Testis (tissue), 3 donors: Measurements from ENCODE around the gene DDI2. TPM values are rescaled to one million over a fixed set of nuclear protein-coding genes. Genes with fewer than 3 reads are reported as not detected.
A peak's percentile ranks its signal among the peaks of the same experiment; 100 is the strongest.

Source experiments
- DNase-seq: peaks from one replicate; pipeline ENCODE4 v3.0.0-alpha.2; 2019
- H3K27ac ChIP-seq, 2 donors: fragments of 200-600 bp; sonication (generic); one replicate each; pipeline ENCODE4 v1.5.1; 2019
- H3K27me3 ChIP-seq: fragments of 200-600 bp; sonication (generic); one replicate; pipeline ENCODE4 v1.5.1; 2019
- H3K36me3 ChIP-seq: fragments of 200-600 bp; sonication (generic); one replicate; pipeline ENCODE4 v1.5.1; 2017; ENCODE audit warnings: low read depth; ENCODE audit errors: missing control alignments
- H3K4me1 ChIP-seq: fragments of 200-600 bp; sonication (generic); one replicate; pipeline ENCODE4 v1.5.1; 2019
- H3K4me3 ChIP-seq, 2 donors: fragments of 200-600 bp; sonication (generic); one replicate each; pipeline ENCODE4 v1.5.1; 2017 to 2019
- H3K9me3 ChIP-seq: fragments of 200-600 bp; sonication (generic); one replicate; pipeline ENCODE4 v1.5.1; 2017
- POLR2A ChIP-seq: fragments of 450-650 bp; IDR thresholded peaks from one replicate; pipeline ENCODE4 v1.6.1; 2017; ENCODE audit warnings: antibody characterized with exemption, mild to moderate bottlenecking, moderate library complexity
- WGBS, 2 donors: methylation state at CpG; one replicate each; pipeline ENCODE4 v1.1.5; 2018; 5-methylcytosine and 5-hydroxymethylcytosine counted together
- intact Hi-C: fragments of 100-400 bp; cut with DNase I; formaldehyde crosslinking; loops from one replicate; pipeline ENCODE4 v1.15.1; 2023; ENCODE audit warnings: low total_unique reads
- polyA plus RNA-seq: library from polyadenylated mRNA; stranded (reverse); fragments of 350-450 nt; fragmentation: Illumina TruSeq; extraction: RNeasy Lipid Tissue Mini Kit (QIAGEN cat#74804); gene quantifications from one replicate; pipeline ENCODE4 v1.2.3, GENCODE V29; 2014; ENCODE audit warnings: low read depth, low replicate concordance; ENCODE audit not compliant: insufficient read depth
- total RNA-seq, 2 donors: library from RNA; depleted of rRNA; stranded (reverse); fragments of >200 nt; gene quantifications; one replicate each; pipeline ENCODE4 v1.2.3, GENCODE V29; 2016
- TF ChIP-seq, protein P1 (sequence below), 3 experiments: fragments of 450-650 bp in 2 of 3; fragments of 200-600 bp in 1 of 3; sonication (generic) in 1 of 3; IDR thresholded peaks; one replicate each; pipeline ENCODE4 v1.5.1; 2016 to 2019; ENCODE audit warnings: antibody characterized with exemption in 3 of 3, mild to moderate bottlenecking in 2 of 3, moderate library complexity in 1 of 3

Gene DDI2
- total and polyA plus RNA-seq, 3 donors from 2014 or later: 9.6 to 54.2 (median 45.2) TPM

DNA sequence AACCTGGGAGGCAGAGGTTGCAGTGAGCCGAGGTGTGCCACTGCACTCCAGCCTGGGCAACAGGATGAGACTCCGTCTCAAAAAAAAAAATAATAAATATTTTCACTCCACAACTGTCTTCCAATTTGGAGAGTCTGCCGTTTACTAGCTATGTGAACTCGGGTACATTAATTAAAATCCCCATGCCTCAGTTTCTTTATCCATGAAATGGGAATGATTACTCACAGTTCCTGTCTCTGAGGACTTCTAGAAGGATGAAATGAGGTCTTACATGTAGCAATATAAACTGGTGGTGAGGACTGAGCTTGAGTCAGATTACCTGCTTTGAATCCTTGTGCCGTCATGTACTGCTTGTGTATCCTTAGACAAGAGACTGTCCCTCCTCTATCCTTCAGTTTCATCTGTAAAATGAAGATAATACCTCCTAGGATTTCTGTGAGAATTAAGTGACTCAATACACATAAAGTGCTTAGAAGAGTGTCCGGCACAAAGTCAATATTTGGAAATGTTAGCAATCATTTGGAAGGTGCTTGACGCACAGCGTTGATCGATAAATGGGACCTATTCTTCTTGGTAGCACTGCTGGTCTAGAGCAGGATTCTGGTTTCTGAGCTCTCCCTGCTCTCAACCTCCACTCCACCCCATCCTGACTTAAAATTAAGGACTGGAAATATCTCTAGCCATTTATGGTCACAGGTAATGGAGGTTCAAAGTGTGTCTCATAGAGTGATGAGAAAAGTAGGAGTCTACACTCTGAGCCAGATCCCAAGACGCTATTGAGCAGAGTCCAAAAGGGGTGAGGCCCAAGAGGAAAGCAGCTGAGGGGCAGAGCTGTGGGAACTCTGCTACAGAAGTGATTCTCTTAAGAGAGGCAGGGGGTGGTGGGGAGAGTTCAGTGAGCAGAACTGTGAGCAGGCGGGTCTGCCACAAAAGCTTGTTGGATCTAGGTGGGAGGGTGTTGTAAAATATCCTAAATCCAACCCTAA lies 11.6 kb upstream of the DDI2 start:
- no peaks in the 10 kb centered on the region for H3K9me3 ChIP-seq
- intact Hi-C loops: no loop called here
- H3K27me3 ChIP-seq: no peaks in the 10 kb centered on the region
- DNase-seq: no peak
- 80 to 87% methylated on average over 11 of the region's 11 CpGs for WGBS, 2 donors
- H3K4me1 ChIP-seq: no peaks in the 10 kb centered on the region
- no peak overlapping the region for H3K27ac ChIP-seq
- H3K36me3 ChIP-seq: no peaks in the 10 kb centered on the region
- TF ChIP-seq POLR2A: no peak
- no peak overlapping the region for H3K4me3 ChIP-seq

DNA sequence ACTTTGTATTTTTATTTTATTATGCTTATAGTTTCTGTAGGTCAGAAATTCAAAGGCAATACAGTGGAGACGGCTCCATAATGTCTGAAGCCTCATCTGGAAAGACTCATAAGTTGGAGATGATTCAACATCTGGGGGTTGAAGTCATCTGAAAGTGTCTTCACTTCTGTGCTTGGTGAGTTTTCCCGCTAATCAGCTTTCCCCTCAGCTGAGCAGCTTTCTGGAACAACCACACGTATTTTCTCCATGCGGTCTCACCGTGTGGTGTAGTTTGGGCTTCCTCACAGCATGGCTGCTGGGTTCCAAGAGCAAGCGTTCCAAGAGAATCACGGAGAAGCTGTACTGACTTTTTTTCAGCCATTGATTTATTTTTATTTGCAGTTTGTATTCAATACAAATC lies 7.6 kb upstream of the DDI2 start:
- TF ChIP-seq, protein P1, sequence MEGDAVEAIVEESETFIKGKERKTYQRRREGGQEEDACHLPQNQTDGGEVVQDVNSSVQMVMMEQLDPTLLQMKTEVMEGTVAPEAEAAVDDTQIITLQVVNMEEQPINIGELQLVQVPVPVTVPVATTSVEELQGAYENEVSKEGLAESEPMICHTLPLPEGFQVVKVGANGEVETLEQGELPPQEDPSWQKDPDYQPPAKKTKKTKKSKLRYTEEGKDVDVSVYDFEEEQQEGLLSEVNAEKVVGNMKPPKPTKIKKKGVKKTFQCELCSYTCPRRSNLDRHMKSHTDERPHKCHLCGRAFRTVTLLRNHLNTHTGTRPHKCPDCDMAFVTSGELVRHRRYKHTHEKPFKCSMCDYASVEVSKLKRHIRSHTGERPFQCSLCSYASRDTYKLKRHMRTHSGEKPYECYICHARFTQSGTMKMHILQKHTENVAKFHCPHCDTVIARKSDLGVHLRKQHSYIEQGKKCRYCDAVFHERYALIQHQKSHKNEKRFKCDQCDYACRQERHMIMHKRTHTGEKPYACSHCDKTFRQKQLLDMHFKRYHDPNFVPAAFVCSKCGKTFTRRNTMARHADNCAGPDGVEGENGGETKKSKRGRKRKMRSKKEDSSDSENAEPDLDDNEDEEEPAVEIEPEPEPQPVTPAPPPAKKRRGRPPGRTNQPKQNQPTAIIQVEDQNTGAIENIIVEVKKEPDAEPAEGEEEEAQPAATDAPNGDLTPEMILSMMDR (IDR thresholded peaks at IDR 0.05): no peak
- no peak for TF ChIP-seq POLR2A
- Histone ChIP-seq H3K4me1 (no peaks in the 10 kb centered on the region), H3K27me3 (no peaks in the 10 kb centered on the region), H3K9me3 (no peaks in the 10 kb centered on the region), H3K4me3 (no peak overlapping the region), H3K27ac (no peak overlapping the region), H3K36me3 (no peaks in the 10 kb centered on the region)
- intact Hi-C loops: no loop called here
- no peak for DNase-seq
- WGBS, 2 donors: 88 to 90% methylated on average over 7 of the region's 7 CpGs

DNA sequence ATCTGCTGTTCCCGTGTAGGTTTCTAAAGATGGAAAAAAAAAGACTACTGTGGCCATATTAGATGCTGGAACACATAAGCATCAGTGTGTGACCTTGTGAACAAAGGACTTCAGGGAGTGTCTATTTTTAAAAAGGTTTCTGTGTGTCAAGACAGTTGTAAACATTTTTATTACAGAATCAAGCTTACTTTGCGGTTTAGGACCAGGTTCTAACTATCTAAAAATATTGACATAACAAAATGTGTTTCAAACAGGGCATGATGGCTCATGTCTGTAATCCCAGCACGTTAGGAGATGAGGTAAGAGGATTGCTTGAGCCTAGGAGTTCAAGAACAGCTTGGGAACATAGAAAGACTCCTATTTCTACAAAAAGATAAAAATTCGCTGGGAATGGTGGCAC lies 7.1 kb upstream of the DDI2 start:
- Histone ChIP-seq H3K4me1 (no peaks in the 10 kb centered on the region), H3K27me3 (no peaks in the 10 kb centered on the region), H3K4me3 (no peak overlapping the region), H3K36me3 (no peaks in the 10 kb centered on the region), H3K27ac (no peak overlapping the region), H3K9me3 (no peaks in the 10 kb centered on the region)
- WGBS, 2 donors: 62 to 64% methylated on average over 4 of the region's 4 CpGs
- TF ChIP-seq POLR2A: no peak
- TF ChIP-seq, protein P1 (IDR thresholded peaks at IDR 0.05): no peak
- no peak for DNase-seq
- intact Hi-C loops: no loop called here

DNA sequence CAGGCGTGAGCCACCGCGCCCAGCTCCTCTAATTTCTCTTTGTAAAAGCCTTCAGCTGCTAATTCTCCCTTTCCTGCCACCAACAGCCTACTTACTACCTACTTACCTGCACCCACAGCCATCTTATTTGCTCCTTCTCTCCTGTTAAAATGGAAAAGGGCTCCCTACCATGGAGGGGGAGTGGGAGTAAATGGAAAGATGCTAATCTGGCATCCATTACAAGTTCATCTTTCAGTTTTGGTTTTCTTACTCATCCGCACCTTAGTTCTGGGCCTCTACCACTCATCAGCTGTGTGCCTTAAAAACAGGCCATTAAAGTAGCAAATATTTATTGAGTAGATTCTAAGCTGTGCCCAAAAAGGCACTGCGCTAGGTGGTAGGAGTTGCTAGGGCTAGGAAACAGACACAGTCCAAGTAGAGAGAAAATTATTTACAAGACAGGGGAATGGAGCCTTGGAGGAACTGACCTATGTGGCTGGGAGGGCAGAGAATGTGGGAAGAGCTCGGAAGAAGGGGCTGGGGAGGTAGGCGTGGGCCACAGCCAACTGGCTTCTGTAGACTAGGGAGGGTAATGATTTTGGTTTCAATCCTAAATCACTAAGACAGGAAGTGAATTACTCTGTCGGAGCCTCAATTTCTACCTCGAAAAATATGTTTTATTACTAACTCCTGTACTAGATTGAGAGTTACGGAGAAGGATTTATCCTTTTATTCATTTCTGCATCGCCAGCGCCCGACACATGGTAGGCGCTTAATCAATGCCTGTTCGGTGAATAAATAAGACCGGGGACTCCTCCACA lies 685 bp upstream of the DDI2 start:
- no peak for TF ChIP-seq POLR2A
- H3K27ac ChIP-seq: peak overlapping the region; percentile 61 to 92
- no peak for DNase-seq
- WGBS, 2 donors: 21 to 24% methylated on average over 16 of the region's 16 CpGs
- intact Hi-C loops: no loop called here
- no peaks in the 10 kb centered on the region for H3K36me3 ChIP-seq
- H3K4me3 ChIP-seq: peak overlapping the region; percentile 76 to 81
- H3K4me1 ChIP-seq: peaks cover 18% of the 10 kb centered on the region
- no peaks in the 10 kb centered on the region for H3K27me3 ChIP-seq
- H3K9me3 ChIP-seq: no peaks in the 10 kb centered on the region

DNA sequence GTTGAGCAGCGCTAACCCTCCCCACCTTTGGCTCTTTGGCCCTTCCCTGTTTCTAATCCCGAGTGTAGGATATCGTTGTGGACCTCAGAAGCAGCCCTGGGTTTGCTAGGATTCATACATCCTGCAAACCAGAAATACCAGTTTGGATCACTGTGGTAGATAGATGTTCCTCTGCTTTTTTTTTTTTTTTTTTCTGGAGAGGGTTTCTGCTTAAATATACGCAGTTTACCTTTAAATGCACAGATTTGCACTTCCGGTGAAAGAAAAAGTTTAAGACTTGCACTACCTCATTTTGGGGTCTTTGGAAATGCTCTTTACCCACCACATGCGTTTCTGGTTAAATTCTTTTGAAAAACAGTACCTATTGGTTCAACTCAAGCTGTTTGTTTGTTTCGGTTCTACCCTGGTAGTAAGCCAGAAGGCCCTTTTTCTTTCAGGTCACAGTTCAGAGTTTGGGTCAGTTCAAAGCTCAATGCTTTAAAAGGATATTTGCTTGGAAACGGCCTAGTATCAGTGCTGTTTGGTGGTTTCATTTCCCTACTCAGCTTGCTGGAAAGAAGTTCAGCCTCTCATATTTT lies 908 bp downstream of the DDI2 start:
- Histone ChIP-seq H3K36me3 (no peaks in the 10 kb centered on the region), H3K27ac (peak overlapping the region; percentile 75 to 92), H3K4me1 (peaks cover 18% of the 10 kb centered on the region), H3K4me3 (peak overlapping the region; percentile 76 to 81), H3K9me3 (no peaks in the 10 kb centered on the region), H3K27me3 (no peaks in the 10 kb centered on the region)
- 0 to 2% methylated on average over 8 of the region's 8 CpGs for WGBS, 2 donors
- no peak for TF ChIP-seq POLR2A
- TF ChIP-seq, protein P1 (IDR thresholded peaks at IDR 0.05): no peak
- DNase-seq: no peak
- intact Hi-C loops: no loop called here
